NCI-H2107 treated with DMSO at 0.1 percent for 48 hours (cell line): ENCODE results near the gene FOXP1.

ENCODE experiments used
- DNase-seq: peaks from one replicate; lab custom pipeline; 2025; ENCODE audit not compliant: unreplicated experiment; lab: John Stamatoyannopoulos, UW

The FOXP1 gene

DNA sequence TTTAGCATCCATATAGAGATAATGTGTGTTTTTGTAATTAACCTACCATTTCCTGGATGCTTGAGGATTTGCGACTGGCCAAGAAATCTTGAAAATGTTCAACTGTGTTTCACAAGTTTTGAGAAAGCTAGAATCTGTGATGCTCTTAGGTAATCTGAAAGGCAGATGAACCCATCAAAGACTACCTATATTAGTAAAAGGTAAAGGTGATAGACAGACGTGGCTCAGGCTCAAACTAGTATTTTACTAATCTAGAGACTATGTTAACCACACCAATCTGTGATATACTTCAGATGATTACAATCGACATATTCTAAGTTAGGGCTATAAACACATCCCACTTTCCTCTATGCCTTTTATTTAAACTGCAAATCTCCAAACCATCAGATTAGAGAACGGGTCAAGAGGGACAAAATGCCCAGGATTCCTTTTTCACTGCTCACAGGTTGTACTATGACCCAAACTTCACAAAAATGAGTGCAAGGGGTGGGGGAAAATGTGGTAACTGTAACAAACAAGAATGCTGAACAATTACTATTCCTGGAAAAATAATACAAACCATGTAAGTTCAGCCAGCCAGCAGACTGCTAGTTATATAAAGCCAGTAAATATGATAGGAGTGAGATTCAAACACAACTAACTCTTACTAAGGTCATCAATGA is 295.1 kb downstream of the FOXP1 start:
- DNase-seq = no peak

GRCh38 chr3:71285086-71285485 is 298.4 kb downstream of the FOXP1 start:
- DNase-seq = no peak

DNA sequence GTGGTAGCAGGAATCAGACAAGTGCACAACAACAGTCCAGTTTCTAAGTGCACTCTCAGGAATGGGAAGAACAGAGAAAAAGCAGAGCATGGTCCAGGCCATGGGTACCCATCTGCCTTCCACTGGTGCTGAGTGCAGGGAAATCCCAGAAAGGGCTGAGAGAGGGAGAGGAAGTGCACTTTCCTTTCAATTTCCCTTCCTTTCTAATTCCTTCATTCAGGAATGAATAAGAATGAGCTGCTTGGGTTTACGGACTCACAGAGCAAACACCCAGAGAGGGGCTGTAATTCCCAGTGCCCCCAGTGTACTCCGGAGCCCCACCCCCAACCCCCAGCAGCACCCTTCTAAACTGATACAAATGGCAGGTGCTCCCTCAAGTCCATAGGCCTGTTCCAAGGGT is 300.6 kb downstream of the FOXP1 start:
- no peak for DNase-seq

GRCh38 chr3:71281280-71281679 is 302.2 kb downstream of the FOXP1 start:
- no peak for DNase-seq

DNA sequence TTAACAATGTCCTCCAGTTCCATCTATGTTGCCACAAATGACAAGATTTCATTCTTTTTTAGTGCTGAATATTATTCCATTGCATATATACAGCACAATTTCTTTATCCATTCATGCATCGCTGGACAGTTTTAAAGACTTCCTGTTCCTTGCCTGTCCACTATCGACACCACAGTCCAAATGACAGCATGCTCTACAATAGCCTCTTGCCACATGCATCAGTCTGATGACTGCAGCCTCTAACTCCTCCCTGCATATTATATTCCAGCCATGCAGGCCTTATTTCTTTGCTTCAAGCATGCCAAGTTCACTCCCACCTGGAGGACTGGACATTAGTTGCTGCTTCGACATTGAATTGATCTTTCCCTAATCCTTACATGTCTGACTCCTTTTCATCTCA is 306.2 kb downstream of the FOXP1 start:
- DNase-seq = no peak

GRCh38 chr3:71276531-71276930 is 307.0 kb downstream of the FOXP1 start:
- no peak for DNase-seq

DNA sequence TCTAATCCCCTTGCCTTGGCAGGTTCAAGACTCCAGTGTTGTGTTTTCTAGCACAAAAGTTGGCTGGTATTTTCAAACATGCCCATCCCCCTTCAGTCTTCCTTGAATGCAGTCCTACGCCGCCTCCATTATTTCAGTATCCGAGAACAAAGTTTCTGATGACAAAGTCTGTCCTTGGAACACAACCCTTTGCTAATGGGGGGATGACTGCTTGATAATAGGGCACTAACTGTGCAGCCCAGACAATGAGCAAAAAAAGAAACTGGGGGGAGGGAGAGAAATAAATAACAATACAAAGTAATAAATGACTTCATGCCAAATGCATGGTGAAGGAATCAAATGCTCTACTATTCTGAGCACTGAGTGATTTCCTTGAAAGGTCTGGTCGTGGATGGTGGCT is 310.1 kb downstream of the FOXP1 start:
- no peak for DNase-seq

DNA sequence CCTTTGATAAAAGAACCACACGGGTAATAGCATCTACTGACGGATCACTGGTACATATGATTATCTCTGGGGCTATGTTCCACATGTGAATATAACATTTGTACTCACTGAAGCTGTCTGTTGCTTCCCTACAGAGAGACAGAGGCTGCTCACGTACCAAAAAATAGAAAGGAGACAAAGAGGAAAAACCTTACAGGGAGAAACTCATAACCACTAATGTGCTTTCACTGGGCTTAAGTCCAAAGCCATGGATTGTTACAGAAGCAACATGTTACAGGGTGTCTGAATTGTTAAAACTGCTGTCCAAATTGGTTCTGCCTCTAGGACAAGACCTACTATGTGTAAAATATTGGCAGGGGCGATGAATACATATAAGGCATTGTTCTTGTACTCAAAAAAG is 311.9 kb downstream of the FOXP1 start:
- DNase-seq = no peak

- DNase-seq = no peak
These were observed 313.6 kb downstream of the FOXP1 start for GRCh38 chr3:71269906-71270305.

DNA sequence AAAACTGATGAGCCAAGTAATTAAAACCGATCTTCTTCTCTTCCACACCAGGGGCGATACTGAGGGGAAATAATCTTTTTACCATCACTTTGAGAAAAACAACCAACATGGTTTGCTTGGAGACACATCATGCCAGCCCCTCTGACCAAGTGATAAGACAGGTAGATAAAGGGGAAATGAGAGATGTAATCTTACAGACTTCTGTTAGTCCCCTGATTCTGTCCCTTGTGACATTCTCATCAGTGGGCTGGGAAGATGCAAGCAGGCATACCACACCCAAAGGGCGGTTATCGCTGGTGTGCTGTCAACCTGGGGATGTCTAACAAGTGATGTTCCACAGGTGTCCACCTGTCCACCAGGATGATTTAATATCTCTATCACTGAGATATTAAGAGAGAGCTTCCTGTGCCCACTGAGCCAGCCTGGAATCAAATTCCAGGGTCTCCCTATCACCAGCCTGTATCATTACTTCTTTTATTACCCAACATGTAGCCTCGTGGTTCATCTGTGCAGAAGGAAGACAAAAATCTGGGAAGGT is 315.0 kb downstream of the FOXP1 start:
- DNase-seq = no peak

- DNase-seq = no peak
These were observed 316.7 kb downstream of the FOXP1 start for GRCh38 chr3:71266875-71267274.

DNA sequence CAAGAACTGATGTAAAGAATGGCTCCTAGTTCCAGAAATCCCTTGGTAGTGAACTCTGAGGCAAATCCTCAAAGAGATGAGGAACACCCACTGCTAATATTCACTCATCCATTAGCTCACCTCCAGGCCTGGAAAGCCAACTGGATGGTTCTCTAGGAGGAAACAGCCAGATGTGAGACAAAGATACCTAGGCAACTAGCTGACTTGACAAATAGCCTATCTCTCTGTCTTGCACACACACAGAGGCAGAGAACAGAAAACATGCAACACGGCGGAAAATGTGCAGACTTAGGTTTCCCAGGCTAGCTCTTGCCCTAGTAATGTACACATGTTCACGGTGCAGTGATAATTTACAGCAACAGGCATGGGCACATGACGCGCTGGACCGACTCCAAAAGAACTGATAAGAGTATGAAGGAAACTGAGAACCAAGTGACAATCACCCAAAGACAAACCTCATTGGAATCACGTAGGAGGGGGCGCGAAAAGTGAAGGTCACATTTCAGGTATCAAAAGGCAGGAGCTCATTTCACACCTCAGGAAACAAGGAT is 318.1 kb downstream of the FOXP1 start:
- no peak for DNase-seq

GRCh38 chr3:71264840-71265239 is 318.7 kb downstream of the FOXP1 start:
- DNase-seq = no peak

DNA sequence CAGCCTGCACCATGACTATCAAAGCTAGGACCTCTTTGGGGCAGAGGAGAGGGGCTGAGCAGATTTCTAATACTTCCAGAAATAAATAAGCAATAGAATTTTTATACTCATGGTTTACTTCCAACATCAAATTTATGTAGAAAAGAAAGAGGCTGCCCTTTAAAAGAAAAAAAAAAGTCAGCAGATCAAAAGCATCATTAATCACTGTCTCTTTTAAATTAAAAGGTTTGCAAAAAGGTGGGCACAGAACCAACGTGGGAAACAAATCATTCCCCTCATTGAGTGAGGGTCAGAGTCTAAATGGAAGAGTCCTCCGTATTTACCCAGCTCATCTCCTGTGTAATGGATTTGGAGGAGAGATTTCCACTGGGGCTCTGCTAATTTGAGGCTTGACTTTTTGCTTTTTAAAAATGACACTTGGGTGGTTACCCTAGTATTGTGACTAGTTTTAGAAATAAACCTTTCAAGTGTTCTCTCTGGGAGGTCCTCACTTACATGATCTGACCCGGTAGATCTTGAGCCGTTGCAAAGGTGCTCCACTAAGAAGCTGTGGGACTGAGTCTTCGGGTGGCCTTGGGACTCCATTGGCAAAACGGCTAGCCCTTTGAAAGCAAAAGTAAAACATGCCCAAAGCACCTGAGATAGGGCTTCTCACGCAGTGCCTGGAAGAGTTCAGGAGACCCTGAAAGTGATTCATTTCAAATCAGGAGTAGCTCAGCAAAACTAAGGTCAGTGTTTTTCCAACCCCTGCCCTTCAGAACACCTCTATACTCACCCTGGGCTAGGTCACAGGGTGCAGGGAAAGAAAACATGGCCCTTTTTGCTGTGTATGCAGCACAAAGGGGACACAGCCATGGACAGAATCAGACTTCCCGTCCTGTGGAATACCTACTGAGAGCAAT is 320.9 kb downstream of the FOXP1 start:
- DNase-seq = no peak

GRCh38 chr3:71260782-71261181 is 322.7 kb downstream of the FOXP1 start:
- DNase-seq = no peak

DNA sequence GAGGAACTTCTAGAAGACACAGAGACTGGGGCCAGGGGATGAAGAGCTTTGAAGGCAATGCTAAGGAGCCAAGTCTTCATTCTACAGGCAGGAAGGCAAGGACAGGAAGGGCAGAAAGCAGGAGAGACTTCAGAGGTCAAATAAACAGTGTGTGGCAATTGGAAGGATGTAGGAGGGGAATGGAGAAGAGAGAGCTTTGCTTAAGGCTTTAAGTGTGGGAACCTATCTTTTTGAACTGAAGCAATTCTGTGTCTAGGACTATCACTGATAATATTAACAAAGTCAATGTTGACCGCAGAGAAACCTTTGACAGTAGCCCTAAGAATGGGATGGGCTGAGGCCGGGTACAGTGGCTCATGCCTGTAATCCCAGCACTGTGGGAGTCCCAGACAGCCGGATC is 325.0 kb downstream of the FOXP1 start:
- DNase-seq = no peak

DNA sequence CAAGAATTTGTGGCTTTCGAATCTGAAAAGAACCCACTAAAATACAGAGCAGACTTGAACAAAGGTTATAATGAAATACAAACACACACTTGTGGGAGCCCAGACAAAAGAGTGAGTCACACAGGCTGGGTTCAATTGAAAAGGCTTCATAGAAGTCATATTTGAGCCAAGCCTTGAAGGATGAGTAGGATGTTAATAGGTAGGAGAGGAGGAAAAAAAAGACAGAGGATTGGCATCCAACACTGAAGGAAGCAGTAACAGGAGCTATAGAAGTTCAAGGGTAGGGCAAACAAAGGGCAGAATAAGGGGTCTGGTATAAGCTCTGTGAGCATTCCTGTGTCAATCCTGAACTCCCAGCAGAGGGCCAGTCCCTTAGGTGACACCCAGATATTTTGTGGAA is 325.4 kb downstream of the FOXP1 start:
- peak; percentile 30 for DNase-seq

DNA sequence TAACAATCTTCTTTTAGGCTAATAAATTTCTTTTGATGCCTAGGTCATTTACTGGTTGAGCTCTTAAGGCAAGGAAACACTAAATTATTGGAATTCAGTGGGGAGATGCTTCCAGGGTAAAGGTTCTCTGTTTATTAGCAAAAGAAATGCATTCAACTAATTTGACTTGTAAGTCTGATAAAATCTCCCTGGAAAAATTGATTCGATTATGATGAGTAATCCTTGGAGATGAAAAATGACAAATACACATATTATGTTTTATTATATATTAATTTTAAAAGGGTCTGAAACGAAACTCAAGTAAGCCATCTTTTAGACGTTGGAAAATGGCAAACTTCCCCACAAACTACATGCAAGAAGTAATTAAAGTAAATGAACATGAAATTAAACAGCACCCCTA is 328.0 kb downstream of the FOXP1 start:
- no peak for DNase-seq

GRCh38 chr3:71254281-71255057 is 329.1 kb downstream of the FOXP1 start:
- DNase-seq = no peak

DNA sequence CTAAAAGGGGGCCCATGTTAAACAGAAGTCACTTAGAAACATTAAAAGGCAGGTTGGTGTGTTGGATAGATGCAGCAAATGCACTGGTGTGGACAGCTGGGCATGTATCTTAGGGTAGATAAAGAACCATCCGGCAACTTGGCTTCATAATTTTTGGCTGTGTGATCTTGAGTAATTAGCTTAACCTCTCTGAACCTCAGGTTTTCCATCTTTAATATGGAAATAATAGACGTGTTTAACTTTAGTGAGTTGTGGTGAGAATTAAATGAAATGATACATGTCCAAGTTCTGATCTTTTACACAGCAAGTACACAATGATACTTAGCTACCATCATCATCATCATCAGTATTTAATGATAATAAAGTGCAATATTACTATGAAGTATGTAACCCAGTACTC is 330.4 kb downstream of the FOXP1 start:
- no peak for DNase-seq

GRCh38 chr3:71252466-71252865 is 331.1 kb downstream of the FOXP1 start:
- no peak for DNase-seq
